Epithelial cell of alveolus of lung (primary cell): ENCODE results near the gene NCBP2. TPM values are rescaled to one million over a fixed set of nuclear protein-coding genes. Genes with fewer than 3 reads are reported as not detected.

Experiments
- total RNA-seq: library from RNA; depleted of rRNA; stranded (reverse); fragments of >200 nt; gene quantifications from 2 replicates; pipeline ENCODE4 v1.2.1, GENCODE V29; 2015

The NCBP2 gene
- total RNA-seq, result 49.4 and 54.5 TPM in 2 replicates

DNA sequence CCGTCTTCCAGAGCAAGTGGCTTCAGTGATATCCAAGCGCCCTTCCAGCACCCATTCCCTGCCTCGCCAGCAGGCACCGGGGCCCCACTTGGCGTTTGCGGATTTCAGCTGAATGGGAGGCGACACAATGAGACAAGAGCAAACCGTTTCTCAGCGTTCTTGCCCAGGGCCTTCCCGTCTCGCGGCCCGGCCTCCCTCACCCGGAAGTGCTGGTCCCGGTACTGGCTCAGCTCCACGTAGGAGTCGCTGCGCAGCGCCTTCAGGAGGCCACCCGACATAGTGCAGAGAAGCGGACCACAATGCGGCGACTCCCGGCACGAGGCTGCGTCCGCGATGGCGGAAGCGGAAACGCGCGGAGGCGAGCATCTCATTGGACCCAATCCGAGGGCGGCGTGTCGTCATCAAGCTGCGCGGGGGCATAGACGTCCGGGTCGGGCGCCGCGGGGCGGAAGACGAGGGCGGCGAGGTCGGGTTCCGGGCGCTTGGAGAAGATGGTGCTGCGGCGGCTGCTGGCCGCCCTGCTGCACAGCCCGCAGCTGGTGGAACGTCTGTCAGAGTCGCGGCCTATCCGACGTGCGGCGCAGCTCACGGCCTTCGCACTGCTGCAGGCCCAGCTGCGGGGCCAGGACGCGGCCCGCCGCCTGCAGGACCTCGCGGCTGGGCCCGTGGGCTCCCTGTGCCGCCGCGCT, at the start of gene NCBP2:
TSS of gene NCBP2 (minus strand) at position 303 of the 689 bp plus-strand sequence. CDS start at position 278, 25 bp downstream.

GRCh38 chr3:196968233-196969133, 26.2 kb upstream of the NCBP2 start, which contains the start of gene PIGZ:
Gene PIGZ, minus strand, starts transcription at chr3:196968833. Its CDS starts 16,802 bp downstream, at chr3:196952031.

Other genes with a start within 250 kb of the NCBP2 start
- 1.7 and 3.4 TPM in 2 replicates for gene CEP19, start 230.3 kb downstream of the NCBP2 start, total RNA-seq
- gene PIGX, start 230.2 kb downstream of the NCBP2 start, total RNA-seq, result 14.1 and 21.7 TPM in 2 replicates
- gene PAK2, start 202.7 kb downstream of the NCBP2 start, total RNA-seq, result 30.9 and 36.1 TPM in 2 replicates
- gene SENP5, start 74.6 kb downstream of the NCBP2 start, total RNA-seq, result 20.8 and 66.4 TPM in 2 replicates
- 0.78 and 4.7 TPM in 2 replicates for gene PIGZ, start 26.3 kb upstream of the NCBP2 start, total RNA-seq
- 4.7 and 7.5 TPM in 2 replicates for gene MELTF, start 87.3 kb upstream of the NCBP2 start, total RNA-seq